SU-DHL-6 (cell line): ENCODE measurements around the gene MBTPS2.

ENCODE experiments used
- EZH2phosphoT487 ChIP-seq: fragments of 200-600 bp; sonication (generic), shearing (Covaris generic); conservative IDR thresholded peaks from 2 replicates; pipeline ENCODE4 v1.6.1; 2018; ENCODE audit warnings: mild to moderate bottlenecking, antibody characterized with exemption, low read length, moderate library complexity, mixed read lengths
- TF ChIP-seq, protein P1 (sequence below): fragments of 200-600 bp; sonication (generic); IDR thresholded peaks from one replicate; pipeline ENCODE4 v1.5.1; 2017; ENCODE audit warnings: antibody characterized with exemption, mild to moderate bottlenecking, low read length, moderate library complexity; ENCODE audit not compliant: insufficient read depth, poor library complexity, severe bottlenecking

GRCh38 chrX:21911481-21911880, 72.1 kb downstream of the MBTPS2 start:
- TF ChIP-seq, protein P1, sequence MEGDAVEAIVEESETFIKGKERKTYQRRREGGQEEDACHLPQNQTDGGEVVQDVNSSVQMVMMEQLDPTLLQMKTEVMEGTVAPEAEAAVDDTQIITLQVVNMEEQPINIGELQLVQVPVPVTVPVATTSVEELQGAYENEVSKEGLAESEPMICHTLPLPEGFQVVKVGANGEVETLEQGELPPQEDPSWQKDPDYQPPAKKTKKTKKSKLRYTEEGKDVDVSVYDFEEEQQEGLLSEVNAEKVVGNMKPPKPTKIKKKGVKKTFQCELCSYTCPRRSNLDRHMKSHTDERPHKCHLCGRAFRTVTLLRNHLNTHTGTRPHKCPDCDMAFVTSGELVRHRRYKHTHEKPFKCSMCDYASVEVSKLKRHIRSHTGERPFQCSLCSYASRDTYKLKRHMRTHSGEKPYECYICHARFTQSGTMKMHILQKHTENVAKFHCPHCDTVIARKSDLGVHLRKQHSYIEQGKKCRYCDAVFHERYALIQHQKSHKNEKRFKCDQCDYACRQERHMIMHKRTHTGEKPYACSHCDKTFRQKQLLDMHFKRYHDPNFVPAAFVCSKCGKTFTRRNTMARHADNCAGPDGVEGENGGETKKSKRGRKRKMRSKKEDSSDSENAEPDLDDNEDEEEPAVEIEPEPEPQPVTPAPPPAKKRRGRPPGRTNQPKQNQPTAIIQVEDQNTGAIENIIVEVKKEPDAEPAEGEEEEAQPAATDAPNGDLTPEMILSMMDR: no peak
- TF ChIP-seq EZH2phosphoT487: no peak
